ENCODE data around the gene NADK. TPM values are rescaled to one million over a fixed set of nuclear protein-coding genes. Genes with fewer than 3 reads are reported as not detected.
A peak's percentile ranks its signal among the peaks of the same experiment; 100 is the strongest.

NADK gene
- total and polyA plus RNA-seq, 2 of the 13 experiments (the other 11 are each of a cell fraction or from before 2014, with no cell fraction given) = 56.6 to 60.1 TPM

GRCh38 chr1:1782399-1783221 lies 4.3 kb upstream of the NADK start (continued):
- TF ChIP-seq AHR (CRISPR knock-in tag; IDR thresholded peaks at IDR 0.05) (no peak), CENPT (CRISPR knock-in tag; IDR thresholded peaks at IDR 0.05; ENCODE audit: low read depth) (no peak), ZFP37 (CRISPR knock-in tag; IDR thresholded peaks at IDR 0.05; ENCODE audit: borderline replicate concordance) (peak; percentile 44; the same call in 1 of the 2 replicates), ZNF75D (CRISPR knock-in tag; IDR thresholded peaks at IDR 0.05; ENCODE audit: borderline replicate concordance) (no peak), MNT (IDR thresholded peaks at IDR 0.05) (0 out of 2 replicates have a peak, but pooled peaks have one; percentile 31), ZNF207 (IDR thresholded peaks at IDR 0.05; ENCODE audit: borderline replicate concordance) (no peak), ZNF543 (CRISPR knock-in tag; IDR thresholded peaks at IDR 0.05) (no peak), ZNF577 (CRISPR knock-in tag; IDR thresholded peaks at IDR 0.05; ENCODE audit: borderline replicate concordance, low read depth) (no peak), ZFP62 (CRISPR knock-in tag; IDR thresholded peaks at IDR 0.05) (no peak), ZNF232 (CRISPR knock-in tag; IDR thresholded peaks at IDR 0.05; ENCODE audit: borderline replicate concordance) (no peak), BRD4 (CRISPR knock-in tag; IDR thresholded peaks at IDR 0.05) (no peak), TCF12 (IDR thresholded peaks at IDR 0.05) (no peak), TCF12 (CRISPR knock-in tag; IDR thresholded peaks at IDR 0.05) (no peak), ZNF616 (CRISPR knock-in tag; IDR thresholded peaks at IDR 0.05; ENCODE audit: low read depth) (no peak), ZKSCAN8 (CRISPR knock-in tag; IDR thresholded peaks at IDR 0.05; ENCODE audit: borderline replicate concordance) (peak; percentile 37; the same call in 1 of the 2 replicates), ZNF180 (CRISPR knock-in tag; IDR thresholded peaks at IDR 0.05; ENCODE audit: borderline replicate concordance, low read depth) (no peak), ZGPAT (CRISPR knock-in tag; IDR thresholded peaks at IDR 0.05) (peak; percentile 65), ZNF12 (CRISPR knock-in tag; IDR thresholded peaks at IDR 0.05) (no peak), PAWR (CRISPR knock-in tag; IDR thresholded peaks at IDR 0.05; ENCODE audit: borderline replicate concordance) (no peak), MXI1 (IDR thresholded peaks at IDR 0.05; ENCODE audit: borderline replicate concordance, low read depth, low read length) (0 out of 3 replicates have a peak, but pooled peaks have one; percentile 42), MAZ (IDR thresholded peaks at IDR 0.05; ENCODE audit: borderline replicate concordance, low read depth, low read length) (no peak), MAZ (CRISPR knock-in tag; IDR thresholded peaks at IDR 0.05; ENCODE audit: low read depth) (0 out of 2 replicates have a peak, but pooled peaks have one; percentile 42), MYC (CRISPR knock-in tag; IDR thresholded peaks at IDR 0.05; ENCODE audit: borderline replicate concordance) (peak; percentile 78; the same call in 1 of the 2 replicates), HNRNPL (IDR thresholded peaks at IDR 0.05; ENCODE audit: low read depth, low read length) (peak; percentile 79; the same call in 1 of the 2 replicates), ZNF761 (CRISPR knock-in tag; conservative IDR thresholded peaks at IDR 0.05) (no peak), HCFC1 (IDR thresholded peaks at IDR 0.05; ENCODE audit: low read depth, low read length) (no peak), ZNF572 (CRISPR knock-in tag; IDR thresholded peaks at IDR 0.05) (no peak), ZBTB43 (CRISPR knock-in tag; conservative IDR thresholded peaks at IDR 0.05) (no peak; the same call in 1 of the 2 replicates)

Data from HepG2 (cell line).